Measurements from ENCODE around the gene FOXL1.

FOXL1 gene

DNA sequence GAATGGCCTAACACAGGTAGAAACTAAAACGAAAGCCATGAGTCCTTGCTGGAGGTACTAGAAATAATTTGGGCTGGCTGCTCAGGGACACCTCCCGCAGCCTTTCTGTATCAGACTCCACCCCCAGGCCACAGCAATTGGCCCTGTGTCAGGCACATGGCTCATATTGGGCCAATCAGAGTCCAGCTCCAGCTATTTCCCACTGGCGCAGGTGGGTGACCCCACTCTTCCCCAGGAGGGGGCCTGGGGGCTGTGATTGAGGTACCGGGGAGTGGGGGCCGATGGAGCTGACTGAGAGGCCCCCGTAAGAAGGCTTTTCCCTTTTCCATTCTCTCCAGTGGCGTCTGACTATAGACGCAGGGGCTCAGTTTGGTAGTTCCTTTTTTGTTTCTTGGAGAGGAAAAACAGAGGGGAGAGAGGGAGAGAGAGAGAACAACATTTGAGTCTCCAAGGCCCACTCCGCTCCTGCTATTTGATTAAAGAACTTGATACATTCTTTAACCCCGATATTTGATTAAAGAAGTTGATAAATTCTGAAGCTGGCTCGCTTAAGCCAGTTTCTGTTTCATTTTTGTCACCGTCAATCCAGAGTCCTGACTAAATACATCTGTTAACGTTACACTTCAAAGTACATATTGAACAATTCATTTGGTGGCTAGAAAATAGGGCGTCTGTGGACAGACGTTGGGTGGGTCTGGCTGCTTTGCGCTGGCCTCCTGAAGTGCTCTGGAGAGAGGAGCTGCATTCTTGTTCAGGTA is 26.3 kb downstream of the FOXL1 start:
- DNase-seq (ENCODE audit: low read depth in 2 of 2) = peak in 1 of 2 donors; percentile 4

DNA sequence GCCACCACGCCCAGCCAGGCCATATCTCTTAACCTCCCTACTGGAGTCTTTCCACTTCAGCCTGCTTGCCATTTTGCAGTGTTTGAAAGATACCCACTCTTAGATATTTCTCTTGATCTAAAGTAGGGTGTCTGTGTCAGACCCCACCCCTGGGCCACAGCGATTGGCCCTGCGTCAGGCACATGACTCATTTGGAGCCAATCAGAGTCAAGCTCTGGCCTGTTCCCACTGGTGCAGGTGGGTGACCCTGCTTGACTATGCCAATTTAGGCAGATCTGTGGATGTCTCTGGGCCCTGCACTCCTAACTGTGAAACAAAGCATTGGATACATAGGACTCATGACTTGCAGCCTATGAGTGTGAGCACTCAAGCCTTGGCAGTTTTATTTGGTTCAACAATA is 27.6 kb downstream of the FOXL1 start:
- no peak for DNase-seq (ENCODE audit: low read depth in 2 of 2)

DNA sequence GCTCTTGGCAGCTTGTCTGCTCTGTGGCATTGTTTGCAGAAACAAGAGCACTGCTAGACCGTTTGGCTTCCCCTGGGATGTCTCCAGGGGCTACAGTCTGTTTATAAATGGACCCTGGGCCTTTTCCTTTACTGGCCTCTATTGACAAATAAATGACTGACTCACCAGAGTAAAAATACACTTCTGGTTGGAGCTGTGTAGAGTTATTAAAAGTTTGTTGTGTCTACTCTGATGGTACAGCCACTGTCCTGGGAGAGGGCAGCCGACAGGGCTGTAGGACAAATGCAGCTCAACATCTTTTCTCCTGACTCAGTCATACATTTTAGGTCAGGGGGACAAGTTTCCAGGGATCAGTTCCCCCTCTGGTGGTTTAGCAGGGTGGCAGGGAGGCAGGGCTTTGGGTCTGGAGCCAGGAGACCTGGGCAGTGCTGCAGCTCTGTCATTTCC is 30.0 kb downstream of the FOXL1 start:
- DNase-seq (ENCODE audit: low read depth in 2 of 2) = no peak

DNA sequence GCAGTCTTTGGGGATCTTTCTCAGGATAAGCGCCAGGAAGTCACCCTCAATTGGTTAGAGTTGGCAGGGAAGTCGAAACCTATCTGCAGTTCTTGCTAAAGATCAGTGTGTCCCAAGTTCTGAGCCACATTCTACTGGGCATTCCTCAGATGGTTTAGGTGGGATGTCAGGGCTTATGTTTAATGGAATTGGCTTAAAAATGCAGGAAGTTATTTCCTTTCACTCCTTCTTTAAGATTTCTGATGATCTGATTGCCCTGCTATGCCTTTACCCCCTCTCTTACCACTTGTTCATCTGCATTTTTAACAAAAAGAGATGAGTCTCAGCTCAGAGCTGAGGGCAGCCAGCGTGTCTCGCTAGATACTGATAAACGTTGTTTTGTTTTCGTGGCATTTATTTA is 30.8 kb downstream of the FOXL1 start:
- DNase-seq (ENCODE audit: low read depth in 2 of 2) = no peak

DNA sequence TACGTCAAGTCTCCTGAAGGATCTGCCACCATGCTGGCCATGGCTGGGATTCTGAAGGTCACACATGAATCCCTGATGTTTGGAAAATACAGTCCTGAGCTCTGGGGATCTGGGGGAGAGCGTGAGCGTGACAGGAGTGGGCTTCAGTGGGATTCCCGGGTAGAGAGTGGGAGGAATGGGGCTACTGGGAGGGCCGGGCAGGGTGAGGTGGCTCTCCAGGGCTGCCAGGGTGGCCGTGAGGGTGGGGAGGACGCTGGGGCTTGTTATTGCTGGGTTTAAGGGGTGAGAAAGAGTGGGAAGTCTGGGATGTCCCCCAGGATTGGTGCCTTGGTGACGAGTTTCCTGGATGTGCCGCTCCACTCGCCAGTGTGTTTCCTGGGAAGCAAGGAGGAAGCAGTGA is 31.3 kb downstream of the FOXL1 start:
- no peak for DNase-seq (ENCODE audit: low read depth in 2 of 2)

DNA sequence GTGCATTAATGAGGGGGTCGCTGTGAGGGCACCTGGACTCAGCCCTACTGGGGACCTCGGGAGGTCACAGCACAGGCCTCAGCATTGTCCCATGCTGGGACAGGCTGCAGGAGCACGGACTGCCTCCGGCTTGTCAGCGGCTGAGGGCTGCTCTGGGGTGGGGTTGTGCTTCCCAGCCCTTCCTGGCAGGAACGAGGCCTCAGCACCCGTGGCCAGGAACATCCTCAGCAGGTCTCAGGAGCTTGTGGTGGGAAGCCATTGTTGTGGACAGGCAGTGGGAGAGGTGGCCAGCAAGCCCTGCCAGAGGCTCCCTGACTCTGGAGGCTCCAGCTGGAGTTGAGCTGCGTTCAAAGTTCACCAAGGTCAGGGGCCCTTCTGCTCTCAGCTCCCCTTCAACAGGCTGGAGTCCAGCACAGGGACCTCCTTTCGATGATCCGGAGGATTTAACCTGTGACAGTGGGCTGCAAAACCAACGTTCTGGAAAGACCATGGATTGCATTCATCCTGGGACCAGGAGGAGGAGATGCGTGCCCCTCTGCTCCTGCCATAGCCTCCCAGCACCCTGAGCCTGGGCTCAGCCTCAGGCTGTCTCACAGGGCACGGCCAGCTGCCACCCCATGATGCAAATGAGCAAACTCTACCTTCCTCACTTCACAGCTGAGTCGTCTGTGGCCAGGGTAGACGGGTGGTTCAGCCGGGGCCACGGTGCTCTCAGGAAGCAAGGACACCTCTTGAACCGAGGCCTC is 32.6 kb downstream of the FOXL1 start:
- no peak for DNase-seq (ENCODE audit: low read depth in 2 of 2)

DNA sequence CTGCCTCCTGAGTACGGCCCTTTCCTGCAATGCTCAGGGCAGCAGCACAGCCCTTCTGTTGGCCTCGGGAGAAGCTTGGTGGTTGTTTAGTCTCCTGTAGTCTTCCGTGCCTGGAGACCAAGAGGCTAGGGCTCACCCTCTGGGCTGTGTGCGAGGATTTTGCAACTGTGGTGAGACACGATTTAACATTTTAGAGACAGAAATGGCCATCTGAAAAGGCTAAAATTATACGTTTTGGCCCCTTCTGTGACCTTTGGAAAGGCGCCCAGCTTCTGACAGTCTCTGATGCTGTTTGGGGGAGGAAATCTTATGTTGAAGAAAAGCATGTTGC is 33.1 kb downstream of the FOXL1 start:
- DNase-seq (ENCODE audit: low read depth in 2 of 2) = no peak

DNA sequence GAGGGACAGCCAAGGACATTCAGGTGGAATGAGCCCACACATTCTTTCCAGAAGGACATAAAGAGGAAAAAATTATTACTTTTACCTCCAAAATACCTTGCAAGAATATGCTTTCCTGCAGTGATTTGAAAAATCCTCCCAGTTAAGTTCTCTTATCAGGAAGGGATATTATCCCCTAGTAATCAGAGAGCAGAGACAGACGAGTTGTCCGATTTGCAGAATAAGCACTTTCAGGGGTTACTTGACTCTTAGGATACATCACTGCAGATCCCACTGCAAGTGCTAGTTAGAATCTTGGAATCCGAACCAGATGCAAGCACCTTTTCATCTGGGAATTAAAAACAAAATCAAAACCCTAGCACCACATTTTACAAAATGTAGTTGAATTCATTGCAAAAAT is 33.6 kb downstream of the FOXL1 start:
- no peak for DNase-seq (ENCODE audit: low read depth in 2 of 2)

DNA sequence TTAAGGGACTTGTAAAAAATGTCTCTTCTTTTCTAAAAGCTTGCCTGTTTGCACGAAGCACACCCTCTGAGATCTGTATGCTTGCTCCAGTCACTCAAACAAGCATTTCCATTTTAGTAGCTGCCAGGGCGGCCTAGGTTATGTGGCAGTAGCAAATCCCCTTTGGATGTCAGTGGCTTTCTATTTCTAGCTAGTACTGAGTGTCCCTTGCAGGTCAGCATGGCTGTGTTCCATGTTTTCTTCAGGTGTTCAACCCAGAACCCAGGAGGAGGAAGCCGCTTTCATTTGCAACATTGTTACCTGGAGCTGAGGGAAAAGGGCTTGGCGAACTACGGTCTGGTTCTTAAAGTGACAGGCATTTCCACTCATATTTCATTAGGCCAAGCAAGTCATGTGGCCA is 36.4 kb downstream of the FOXL1 start:
- no peak for DNase-seq (ENCODE audit: low read depth in 2 of 2)

DNA sequence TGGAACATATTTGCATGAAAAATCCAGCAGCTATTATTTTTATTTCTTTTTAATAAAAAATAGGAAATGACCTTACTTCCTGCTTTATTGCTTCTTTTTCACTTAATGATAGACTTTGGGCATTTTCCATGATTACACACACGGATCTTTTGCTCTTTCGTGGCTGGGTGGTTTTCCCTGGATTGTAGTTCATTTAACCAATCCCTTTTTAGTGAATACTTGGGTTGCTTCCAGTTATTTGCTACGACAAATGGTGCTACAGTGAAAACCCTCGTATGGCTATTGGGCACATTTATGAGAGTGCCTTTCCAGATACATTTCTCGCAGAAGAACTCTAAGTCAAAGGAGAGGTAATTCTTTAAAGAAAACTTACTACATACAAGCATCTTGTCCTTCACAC is 38.6 kb downstream of the FOXL1 start:
- DNase-seq (ENCODE audit: low read depth in 2 of 2) = no peak

DNA sequence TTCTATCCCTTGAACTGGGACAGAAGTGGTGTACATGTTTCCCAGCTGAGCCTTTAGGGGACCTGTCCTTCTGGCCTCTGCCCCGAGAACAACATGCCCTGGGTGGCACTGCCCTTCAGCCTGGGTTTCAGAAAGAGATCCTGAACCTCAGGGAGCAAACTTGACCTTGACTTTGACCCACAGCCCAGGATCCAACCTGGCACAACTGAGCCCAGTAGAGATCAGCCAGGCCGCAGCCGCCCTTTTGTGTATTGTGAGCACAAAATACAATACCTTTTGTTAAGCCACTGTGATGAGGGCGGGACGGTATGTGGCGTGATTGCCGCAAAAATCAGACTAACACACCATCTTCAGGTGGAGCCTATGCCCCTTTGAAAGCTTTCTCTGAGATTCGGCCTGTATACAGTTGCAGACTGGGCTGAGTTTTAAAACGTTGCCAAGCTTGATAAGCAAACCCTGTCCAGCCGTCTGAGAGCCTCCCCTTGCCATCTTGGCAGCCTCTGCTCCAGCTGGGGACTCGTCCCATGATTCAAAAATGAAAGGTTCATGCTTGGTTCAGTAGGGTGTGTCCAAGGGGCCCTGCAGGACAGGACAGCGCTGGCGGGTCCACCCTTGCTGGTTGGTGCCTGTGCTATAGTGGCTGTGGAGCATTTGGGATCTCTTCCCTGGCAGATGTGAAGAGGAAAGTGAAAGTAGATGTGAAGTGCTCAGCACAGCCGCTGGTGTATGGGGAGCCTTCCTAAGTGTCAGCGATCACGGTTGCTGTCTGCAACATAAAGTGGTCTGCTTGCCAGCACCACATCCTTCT is 40.3 kb downstream of the FOXL1 start:
- no peak for DNase-seq (ENCODE audit: low read depth in 2 of 2)

DNA sequence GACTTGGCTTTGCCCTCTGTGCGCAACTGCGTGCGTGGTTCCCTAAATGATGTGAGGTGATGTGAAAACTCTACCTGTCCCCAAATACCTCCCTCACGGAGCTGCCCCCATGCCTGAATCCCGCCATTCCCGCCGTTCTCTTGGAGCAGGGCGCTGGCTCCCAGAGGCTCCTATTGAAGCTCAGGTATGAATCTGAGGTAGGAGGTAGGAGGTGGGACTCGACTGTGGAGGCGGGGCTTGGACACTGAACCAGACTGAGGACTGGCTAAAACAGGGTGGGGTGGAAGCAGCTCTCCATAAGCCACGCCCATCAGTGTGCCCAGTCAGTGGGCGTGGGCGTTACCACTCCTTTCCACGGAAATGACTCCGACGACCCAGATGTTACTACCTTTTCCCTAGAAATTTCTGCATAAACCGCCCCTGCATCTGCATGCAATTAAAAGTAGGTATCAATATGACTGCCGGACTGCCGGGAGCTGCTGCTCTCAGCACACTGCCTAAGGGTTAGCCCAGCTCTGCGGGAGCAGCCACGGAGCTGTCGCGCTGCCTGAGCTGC is 41.0 kb downstream of the FOXL1 start:
- no peak for DNase-seq (ENCODE audit: low read depth in 2 of 2)

DNA sequence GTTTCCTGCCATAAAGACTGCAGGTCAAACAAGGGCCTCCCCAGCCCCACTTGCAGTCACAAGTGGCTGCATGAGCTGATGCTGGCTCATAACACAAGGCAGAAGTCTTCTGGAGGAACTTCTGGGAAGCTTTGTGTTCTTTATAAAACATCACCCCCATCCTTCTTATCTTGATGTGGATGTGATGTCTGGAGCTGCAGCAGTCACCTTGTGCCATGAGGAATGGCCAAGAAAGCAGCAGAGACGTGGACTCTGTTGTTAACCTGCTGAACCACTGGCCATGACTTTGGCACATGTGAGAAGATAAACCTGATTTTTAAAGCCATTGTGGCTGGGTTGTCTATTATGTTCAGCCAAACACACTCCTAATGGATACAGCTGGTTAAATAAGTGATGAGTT is 41.8 kb downstream of the FOXL1 start:
- DNase-seq (ENCODE audit: low read depth in 2 of 2) = no peak

DNA sequence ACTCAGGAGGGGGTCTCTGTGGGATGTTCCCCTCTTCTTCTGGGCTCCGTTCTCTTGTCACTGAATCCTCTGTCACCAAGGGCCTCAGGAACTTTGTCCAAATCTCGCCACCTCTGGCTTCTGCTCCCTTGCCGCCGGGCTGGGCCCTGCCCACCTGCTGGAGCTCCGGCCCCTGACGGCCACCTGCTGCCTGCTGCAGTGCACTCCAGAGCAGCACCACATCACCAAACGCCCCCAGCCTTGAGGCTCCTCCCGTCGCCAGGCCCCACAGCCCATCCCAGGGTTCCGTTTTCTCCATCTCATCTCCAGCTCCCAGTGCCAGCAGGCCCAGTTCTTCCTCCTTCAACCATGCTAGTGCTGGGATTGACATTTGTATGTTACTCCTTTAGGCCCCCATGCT is 43.6 kb downstream of the FOXL1 start:
- no peak for DNase-seq (ENCODE audit: low read depth in 2 of 2)

DNA sequence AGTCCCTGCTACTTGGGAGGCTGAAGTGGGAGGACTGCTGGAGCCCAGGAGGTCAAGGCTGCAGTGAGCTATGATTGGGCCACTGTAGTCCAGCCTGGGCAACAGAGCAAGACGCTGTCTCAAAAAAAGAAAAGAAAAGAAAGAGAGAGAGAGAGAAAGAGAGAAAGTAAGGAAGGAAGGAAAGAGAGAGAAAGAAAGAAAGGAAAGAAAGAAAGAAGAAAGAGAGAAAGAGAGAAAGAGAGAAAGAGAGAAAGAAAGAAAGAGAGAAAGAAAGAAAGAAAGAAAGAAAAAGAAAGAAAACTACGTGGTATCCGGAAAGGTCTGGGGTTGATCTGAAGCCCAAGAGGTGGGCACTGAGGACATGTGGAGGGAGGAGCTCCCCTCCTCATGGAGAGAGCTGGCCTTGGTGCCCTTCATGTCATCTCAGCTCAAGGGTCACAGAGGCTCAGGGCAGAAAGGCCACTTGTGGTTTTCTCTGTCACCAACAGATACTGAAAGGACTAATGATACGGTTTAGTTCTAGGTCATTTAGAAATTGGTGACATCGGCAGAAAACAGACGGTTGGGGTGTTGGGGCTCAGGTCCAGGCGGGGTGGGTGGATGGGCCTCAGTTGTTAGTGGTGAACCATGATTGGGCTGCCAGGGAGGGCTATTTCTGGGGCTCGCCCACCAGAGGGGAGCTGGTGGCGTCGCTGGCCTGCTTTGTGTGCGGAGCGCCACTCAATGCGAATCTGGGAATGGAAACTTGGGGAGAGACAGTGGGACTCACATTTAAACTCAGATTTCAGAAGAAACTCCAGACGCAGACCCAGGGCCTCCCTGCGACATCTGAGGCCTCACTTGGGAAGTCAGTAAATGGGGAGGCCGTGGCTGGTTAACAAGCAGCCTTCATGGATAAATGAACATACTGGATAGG is 44.6 kb downstream of the FOXL1 start:
- DNase-seq (ENCODE audit: low read depth in 2 of 2) = no peak

DNA sequence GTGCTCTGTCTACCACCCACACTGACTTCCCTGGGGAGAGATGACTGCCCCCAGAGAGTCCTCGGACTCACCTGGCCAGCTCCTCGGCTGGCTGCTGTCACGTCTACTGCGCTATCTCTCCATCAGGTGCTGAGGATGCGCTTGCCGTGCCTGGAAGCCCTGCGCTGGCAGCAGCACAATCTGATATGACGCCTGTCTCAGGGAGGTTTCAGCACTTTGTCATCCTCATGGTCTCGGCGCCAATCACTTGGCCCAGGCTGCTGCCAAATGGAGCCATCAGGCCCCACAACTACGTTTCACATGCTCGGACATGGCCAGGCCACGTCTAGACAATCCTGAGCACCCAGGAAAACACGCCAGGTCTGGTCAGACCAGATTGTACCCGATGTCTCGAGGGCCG is 46.7 kb downstream of the FOXL1 start:
- no peak for DNase-seq (ENCODE audit: low read depth in 2 of 2)

DNA sequence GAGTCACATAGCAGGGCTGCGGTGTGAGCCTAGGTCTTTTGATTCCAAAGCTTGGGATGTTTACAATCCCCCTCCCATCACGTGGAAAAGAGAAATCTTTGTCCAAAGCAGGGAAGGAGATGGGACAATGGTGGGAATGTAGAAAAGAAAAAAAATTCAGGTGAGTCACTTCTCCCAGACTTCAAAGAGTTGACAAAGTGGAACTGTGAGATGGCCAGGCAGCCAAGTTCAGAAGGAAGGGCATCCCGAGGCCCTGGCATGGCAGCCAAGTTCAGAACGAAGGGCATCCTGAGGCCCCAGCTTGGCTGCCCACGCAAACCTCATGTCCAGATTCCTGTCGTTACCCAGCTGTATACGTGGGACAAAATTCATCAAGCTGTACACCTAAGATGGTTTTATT is 47.5 kb downstream of the FOXL1 start:
- DNase-seq (ENCODE audit: low read depth in 2 of 2) = no peak

DNA sequence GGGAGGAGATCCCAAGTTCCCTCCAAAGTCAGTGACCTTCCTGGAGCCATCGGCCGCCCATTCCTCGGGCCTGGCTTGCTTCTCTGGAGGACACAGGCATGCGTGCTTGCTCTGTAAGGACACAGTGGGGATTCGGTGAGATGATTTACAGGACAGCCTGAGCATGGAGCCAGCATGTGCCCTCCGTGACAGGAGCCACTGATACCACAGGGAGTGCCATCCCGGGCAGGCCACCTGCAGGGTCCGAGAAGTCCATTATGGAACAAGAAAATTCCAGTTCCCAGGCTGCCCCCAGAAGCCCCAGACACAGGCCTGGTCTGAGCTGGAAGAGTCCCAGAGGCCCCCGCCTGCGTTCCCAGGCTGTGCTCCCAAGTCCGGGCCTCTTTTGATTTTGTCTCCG is 47.9 kb downstream of the FOXL1 start:
- DNase-seq (ENCODE audit: low read depth in 2 of 2) = no peak

DNA sequence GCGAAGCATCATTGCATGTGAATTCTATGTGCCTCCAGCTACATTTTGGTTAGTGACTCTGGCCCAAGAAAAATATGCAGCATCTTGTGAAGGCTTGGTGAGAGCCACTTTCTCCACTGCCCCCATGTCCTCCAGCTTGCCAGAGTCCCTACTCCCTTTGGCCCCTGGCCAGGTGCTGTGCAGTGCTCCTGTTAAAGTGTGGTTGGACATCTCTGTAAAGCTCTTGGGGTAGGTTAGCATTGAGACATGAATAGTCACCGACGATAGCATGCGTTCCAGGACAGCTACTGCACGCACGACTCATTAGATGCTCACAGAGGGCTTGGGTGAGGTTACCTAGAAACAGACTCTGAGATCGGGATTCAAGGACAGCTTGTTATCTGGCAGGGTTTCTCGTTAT is 48.6 kb downstream of the FOXL1 start:
- DNase-seq (ENCODE audit: low read depth in 2 of 2) = no peak

DNA sequence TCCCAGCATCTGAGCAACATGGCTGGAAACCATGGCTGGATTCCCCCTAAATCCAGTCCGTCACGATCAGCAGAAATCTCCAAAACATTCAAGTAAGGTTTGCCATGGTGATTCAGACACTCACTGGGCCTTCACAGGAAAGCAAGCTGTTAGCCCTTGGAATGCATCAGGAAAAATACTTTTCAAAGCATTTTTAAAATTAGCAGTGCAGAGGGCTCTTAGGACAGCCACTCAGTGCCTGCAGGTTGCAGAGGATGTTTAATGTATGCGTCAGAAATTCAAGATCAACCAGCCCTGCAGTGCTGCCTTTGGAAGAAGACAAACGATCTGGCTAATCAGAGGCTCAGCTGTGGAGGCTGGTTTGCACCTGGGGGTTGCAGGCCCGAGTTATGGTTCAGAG is 50.3 kb downstream of the FOXL1 start:
- DNase-seq (ENCODE audit: low read depth in 2 of 2) = no peak

DNA sequence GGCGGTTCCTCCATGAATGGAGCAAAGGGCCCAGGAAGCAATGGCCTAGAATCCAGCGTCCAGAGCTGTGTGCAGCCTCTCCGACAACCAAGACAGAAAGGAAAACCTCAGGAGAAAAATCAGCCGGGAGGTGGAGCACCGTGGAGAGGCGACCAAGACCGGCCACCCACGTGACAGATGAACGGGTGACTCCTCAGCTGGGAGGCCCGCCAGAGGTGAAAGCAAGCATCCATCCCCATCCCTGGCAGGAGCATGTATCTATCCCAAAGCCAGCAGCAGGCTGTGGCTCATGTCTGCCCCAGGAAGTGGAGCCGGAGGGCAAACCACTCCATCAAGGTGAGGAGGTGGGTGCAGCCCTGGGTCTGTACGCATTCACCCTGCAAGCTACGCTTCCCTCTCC is 52.1 kb downstream of the FOXL1 start:
- no peak for DNase-seq (ENCODE audit: low read depth in 2 of 2)

Data from stimulated activated CD8-positive, alpha-beta memory T cell treated with anti-CD3 and anti-CD28 coated beads, Interleukin-15, amount 100 ng/mL, for 48 hours (primary cell).